GM10266 (cell line): ENCODE measurements around the gene MTFR1L.

Experiments
- DNase-seq: peaks from one replicate; pipeline ENCODE4 v3.0.0; 2012; ENCODE audit errors: extremely low spot score
- TF ChIP-seq, protein P1 (sequence below): IDR thresholded peaks from 2 replicates; pipeline ENCODE4 v1.5.1; 2012; ENCODE audit warnings: mild to moderate bottlenecking, low read depth; ENCODE audit not compliant: control insufficient read depth, insufficient read depth; ENCODE audit errors: missing control alignments

MTFR1L gene

GRCh38 chr1:25798666-25799351 lies 20.9 kb upstream of the MTFR1L start:
- TF ChIP-seq, protein P1, sequence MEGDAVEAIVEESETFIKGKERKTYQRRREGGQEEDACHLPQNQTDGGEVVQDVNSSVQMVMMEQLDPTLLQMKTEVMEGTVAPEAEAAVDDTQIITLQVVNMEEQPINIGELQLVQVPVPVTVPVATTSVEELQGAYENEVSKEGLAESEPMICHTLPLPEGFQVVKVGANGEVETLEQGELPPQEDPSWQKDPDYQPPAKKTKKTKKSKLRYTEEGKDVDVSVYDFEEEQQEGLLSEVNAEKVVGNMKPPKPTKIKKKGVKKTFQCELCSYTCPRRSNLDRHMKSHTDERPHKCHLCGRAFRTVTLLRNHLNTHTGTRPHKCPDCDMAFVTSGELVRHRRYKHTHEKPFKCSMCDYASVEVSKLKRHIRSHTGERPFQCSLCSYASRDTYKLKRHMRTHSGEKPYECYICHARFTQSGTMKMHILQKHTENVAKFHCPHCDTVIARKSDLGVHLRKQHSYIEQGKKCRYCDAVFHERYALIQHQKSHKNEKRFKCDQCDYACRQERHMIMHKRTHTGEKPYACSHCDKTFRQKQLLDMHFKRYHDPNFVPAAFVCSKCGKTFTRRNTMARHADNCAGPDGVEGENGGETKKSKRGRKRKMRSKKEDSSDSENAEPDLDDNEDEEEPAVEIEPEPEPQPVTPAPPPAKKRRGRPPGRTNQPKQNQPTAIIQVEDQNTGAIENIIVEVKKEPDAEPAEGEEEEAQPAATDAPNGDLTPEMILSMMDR, result no peak
- no peak for DNase-seq

GRCh38 chr1:25799352-25799934 lies 20.3 kb upstream of the MTFR1L start:
- DNase-seq, result no peak
- TF ChIP-seq, protein P1, result no peak

DNA sequence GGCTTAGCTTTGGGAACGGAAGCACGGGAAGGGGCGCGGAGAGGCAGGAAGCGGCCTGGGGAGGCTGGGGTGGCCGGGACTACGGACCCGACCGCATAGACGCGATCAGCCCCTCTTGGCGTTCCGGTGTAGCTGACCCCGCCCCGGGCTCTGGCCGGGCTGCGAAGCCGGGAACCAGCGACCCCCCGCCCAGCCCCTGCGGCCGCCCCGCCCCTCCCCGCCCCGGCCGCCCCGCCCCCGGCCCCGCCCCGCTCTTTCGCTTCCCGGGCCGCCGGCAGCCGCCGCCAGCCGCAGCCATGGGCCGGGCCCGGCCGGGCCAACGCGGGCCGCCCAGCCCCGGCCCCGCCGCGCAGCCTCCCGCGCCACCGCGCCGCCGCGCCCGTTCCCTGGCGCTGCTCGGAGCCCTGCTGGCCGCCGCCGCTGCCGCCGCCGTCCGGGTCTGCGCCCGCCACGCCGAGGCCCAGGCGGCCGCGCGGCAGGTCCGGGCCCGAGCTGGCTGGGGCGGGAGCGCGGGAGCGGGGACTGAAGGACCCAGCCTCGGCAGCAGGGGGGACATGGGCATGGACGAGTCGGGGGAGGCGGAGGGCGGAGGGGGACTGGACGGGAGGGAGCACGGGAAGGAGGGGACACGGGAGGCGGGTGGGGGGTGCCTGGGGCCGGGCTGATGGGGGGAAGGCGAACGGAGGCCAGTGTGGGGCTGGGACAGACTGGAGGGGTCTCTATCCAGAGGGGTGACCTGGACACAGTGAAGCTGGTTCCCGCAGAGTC lies 19.6 kb upstream of the MTFR1L start, which contains the start of gene SELENON:
Gene SELENON, plus strand, starts transcription at position 259 of the 768 bp plus-strand sequence. Its CDS starts 38 bp downstream, at position 297.
- peak; percentile 71 for DNase-seq
- TF ChIP-seq, protein P1, result no peak

DNA sequence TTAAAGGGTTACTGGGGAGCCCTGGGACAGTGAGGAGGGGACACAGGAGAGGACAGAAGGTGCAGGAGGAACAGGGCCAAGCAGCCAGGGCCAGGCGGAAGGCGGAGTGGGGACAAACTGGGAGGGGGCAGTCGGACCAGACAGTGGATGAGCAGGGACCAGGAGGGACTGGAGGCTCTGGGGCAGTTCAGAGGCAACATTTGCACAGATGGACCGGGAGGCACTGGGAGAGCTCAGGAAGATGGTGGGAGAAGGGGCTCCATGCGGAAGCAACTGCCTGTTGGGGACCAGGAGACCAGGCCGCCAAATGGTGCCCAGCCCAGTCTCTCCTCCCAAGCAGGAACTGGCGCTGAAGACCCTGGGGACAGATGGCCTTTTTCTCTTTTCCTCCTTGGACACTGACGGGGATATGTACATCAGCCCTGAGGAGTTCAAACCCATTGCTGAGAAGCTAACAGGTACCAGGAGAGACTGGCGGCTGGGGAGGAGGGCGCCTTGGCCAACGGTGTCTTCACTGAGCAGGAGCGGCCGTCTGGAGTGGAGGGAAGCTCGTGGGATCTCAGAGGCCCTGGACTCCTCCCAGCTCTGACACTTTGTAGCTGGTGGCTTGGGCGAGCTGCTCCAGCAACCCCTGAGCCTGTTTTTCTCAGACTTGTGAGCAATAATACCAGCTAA lies 18.9 kb upstream of the MTFR1L start:
- peak; percentile 27 for DNase-seq
- TF ChIP-seq, protein P1, result no peak

DNA sequence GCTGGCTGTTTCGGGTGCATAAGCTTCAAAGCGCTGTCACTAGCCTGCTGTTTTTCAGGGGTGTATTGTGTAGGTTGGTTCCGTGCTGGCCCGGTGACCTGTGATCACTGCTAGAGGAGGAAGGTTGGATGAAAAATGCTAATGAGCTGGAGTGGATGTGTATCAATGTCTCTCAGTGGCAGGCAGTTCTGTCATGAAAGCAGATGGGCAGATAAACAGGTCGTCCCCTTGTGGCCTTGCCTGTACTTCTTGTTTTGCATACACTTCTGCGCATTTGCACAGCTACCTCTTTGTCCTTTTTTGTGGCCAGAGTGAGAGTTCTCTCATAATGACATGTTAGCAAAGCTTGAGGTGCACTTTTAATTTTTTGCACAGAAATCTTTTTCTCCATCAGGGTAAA lies 16.8 kb upstream of the MTFR1L start:
- peak; percentile 82 for DNase-seq
- TF ChIP-seq, protein P1, result no peak

DNA sequence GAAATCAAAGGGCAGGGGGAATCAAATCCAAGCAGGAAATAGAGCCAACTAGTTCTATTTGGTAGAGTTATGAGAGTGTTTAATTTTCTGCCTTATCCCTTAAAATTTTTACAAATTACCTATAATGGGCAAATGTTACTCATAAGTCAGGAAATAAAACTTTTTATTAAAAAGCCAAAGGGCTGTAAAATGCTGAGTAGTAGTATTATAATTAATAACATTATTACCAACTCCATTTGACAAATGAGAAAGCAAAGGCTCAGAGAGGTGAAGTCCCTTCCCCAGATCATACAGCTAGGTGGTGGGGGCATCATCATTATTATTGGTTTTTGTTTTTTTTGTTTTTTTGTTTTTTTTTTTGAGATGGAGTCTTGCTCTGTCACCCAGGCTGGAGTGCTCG lies 16.4 kb upstream of the MTFR1L start:
- DNase-seq, result no peak
- TF ChIP-seq, protein P1, result no peak
